ENCODE data around the gene BORCS5. TPM values are rescaled to one million over a fixed set of nuclear protein-coding genes. Genes with fewer than 3 reads are reported as not detected.

Gene BORCS5
- total RNA-seq, 1 experiment from 2014 or later = 13.9 TPM

DNA sequence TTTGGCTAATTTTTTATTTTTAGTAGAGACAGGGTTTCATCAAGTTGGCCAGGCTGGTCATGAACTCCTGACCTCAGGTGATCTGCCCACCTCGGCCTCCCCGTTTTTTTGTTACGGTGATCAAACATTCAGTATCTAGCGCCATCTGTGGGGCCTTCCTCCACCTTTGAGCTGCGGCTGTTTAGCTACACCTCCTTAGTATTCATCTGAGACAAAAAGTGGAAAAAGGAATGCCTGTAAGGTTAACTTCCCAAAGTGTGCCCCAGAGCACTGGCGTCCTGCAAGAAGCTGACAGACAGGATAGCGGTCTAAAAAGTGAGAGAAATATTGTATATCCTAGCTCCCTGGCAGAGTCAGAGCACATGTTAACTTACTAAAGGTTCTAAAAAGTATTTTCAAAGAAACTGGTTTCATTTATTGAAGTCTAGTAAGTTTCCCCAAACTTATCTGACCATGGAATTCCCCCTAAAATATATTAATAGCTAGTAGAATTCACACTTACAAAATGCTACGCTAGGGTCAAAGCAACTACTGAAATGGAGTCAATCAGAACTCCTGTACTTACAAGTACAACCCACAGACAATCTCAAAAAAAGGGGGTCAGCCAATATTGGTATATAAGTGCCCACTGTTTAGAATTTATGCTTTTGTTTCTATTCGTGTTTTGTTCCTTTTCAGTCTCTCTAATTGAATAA lies 146.7 kb downstream of the BORCS5 start:
- Mint-ChIP-seq H3K9me3 (no peaks in the 10 kb centered on the region), H3K4me3 (no peak overlapping the region), H3K4me1 (peaks cover 62 to 63% of the 10 kb centered on the region in 2 experiments), H3K27me3 (ENCODE audit: low read depth) (no peaks in the 10 kb centered on the region), H3K36me3 (ENCODE audit: insufficient read depth in 1 of 3, low read depth in 3 of 3) (peaks cover 5 to 19% (median 9%) of the 10 kb centered on the region in 3 experiments; a peak in 5 of 7 replicates), H3K27ac (peak overlapping the region; percentile 65 to 91 (median 89); a peak in 4 of 7 replicates)
- TF ChIP-seq, protein P1, sequence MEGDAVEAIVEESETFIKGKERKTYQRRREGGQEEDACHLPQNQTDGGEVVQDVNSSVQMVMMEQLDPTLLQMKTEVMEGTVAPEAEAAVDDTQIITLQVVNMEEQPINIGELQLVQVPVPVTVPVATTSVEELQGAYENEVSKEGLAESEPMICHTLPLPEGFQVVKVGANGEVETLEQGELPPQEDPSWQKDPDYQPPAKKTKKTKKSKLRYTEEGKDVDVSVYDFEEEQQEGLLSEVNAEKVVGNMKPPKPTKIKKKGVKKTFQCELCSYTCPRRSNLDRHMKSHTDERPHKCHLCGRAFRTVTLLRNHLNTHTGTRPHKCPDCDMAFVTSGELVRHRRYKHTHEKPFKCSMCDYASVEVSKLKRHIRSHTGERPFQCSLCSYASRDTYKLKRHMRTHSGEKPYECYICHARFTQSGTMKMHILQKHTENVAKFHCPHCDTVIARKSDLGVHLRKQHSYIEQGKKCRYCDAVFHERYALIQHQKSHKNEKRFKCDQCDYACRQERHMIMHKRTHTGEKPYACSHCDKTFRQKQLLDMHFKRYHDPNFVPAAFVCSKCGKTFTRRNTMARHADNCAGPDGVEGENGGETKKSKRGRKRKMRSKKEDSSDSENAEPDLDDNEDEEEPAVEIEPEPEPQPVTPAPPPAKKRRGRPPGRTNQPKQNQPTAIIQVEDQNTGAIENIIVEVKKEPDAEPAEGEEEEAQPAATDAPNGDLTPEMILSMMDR (conservative IDR thresholded peaks at IDR 0.05) = peak; percentile 62
- Histone ChIP-seq H2AFZ (ENCODE audit: low read length) (no peak overlapping the region), H3K9me3 (ENCODE audit: control insufficient read depth, low read depth, low read length) (no peaks in the 10 kb centered on the region), H3K27me3 (ENCODE audit: insufficient read depth, low read length) (no peaks in the 10 kb centered on the region), H3K23ac (ENCODE audit: insufficient read length, low read depth, low read length) (no peak overlapping the region), H4K20me1 (ENCODE audit: control insufficient read depth, insufficient read depth, insufficient read length) (no peaks in the 10 kb centered on the region), H2BK12ac (ENCODE audit: insufficient read length, low read depth, low read length) (no peak overlapping the region), H2BK20ac (ENCODE audit: low read depth, low read length, poor library complexity, severe bottlenecking) (no peak overlapping the region), H3K18ac (ENCODE audit: insufficient read length, low read depth, low read length) (no peak overlapping the region), H3K79me1 (ENCODE audit: insufficient read depth, low read depth, low read length, poor library complexity, severe bottlenecking) (peaks cover 13% of the 10 kb centered on the region), H3K4ac (ENCODE audit: low read depth, low read length) (no peak overlapping the region), H3K27ac (ENCODE audit: insufficient read length, low read depth, low read length) (no peak overlapping the region), H3K4me2 (ENCODE audit: insufficient read depth, insufficient read length, low read length) (no peak overlapping the region), H3K4me1 (ENCODE audit: insufficient read depth, low read length) (peaks cover 11% of the 10 kb centered on the region; the same call in 1 of the 2 replicates), H4K8ac (replicated peaks; ENCODE audit: insufficient read length, low read depth, low read length) (no peak overlapping the region), H3K9ac (ENCODE audit: extremely low read depth, insufficient read length, low read length) (no peak overlapping the region), H3K79me2 (ENCODE audit: insufficient read depth, low read length) (peaks cover 8% of the 10 kb centered on the region; the same call in 1 of the 2 replicates), H2BK120ac (ENCODE audit: low read depth, low read length, poor library complexity, severe bottlenecking) (no peak overlapping the region), H3T11ph (ENCODE audit: low read length) (no peak overlapping the region), H2BK5ac (ENCODE audit: insufficient read length, low read length) (no peak overlapping the region), H4K5ac (ENCODE audit: insufficient read length, low read depth, low read length) (no peak overlapping the region), H4K91ac (ENCODE audit: insufficient read length, low read depth, low read length) (no peak overlapping the region), H3K14ac (ENCODE audit: insufficient read depth, low read length) (no peak overlapping the region), H2BK15ac (ENCODE audit: low read depth, low read length) (no peak overlapping the region), H3K23me2 (ENCODE audit: insufficient read length, low read depth, low read length, poor library complexity, severe bottlenecking) (no peaks in the 10 kb centered on the region), H2AK5ac (ENCODE audit: insufficient read length, low read length) (no peak overlapping the region), H3K56ac (ENCODE audit: insufficient read length, low read depth, low read length) (no peak overlapping the region)
- peak; percentile 69 for DNase-seq
- WGBS (ENCODE audit: extremely low coverage, insufficient read length, low lambda C conversion rate) = no CpG with 5 or more reads among the region's 9 CpGs

Measured in H9 (cell line).